Measurements from ENCODE around the gene COL4A6.
"Not testable (repeated sequence)": the region's sequence is repeated elsewhere in the genome, so short reads cannot be mapped to it uniquely, and the experiment has no call there.

The COL4A6 gene

DNA sequence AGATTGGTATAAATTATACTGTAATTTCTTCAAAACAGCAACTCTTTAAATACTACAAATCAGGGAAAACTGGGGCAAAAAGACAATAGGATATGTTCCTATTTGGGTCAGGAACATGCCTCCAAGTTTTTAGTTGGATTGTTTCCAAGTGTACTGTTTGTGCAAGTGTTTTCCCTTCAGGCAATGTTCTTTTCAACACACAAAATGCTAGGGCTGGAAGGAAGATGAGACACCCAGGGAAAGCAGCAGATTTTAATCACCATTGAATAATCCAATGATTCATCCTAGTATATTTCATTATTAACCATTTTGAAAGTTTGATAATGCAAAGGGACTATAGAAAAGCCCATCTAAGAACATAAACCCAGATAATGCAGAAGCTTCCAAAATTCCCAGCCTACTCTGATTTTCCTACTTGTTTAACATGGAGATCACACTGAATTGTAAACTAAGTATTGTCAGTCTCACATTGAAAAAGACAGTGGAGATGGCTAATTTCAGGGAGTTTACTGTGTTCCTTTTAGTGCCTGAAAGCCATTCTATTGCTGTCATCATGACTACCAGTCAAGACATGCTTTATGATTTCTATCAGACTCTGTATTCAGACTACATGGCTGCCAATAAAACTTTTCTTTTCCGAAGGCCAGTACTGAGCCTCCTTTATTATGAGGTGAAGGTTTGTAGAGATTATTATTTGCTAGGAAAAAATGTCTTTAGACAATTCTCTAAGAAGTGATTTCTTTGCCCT lies 38.6 kb downstream of the COL4A6 start:
- DNase-seq = no peak

DNA sequence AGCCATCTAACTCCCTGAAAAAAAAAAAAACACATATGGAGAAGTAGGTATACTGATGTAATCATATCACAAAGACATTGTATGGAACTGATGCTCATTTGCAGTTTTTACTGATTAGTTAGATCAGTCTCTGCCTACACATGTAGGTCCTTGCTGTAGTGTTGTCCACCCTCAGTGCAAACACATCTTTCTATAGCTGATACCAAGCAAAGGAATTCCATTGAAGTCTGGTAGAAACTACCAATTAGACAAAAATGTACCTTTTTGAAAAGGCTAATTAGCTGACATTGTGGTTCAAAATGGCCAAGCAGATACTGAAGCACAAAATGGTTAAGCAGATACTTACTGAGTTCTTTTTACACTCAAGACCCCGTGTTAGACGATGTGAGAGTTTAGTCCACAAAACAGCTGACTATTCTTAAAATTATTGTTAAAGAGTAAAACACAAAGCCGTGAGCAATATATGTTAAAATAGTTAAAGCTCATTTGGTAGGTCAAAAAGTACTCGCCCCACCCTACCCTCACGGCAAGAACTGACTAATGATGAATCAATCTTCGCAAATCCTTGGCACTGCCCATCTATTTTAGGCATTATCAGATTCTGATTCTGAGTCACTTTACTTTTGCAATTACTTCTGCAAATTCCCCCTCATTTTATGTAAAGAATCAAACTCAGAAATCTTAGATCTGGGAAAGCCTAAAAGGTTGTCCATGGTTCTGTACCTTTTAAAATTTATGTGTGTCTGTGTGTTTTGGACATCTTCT lies 40.4 kb downstream of the COL4A6 start:
- no peak for DNase-seq

DNA sequence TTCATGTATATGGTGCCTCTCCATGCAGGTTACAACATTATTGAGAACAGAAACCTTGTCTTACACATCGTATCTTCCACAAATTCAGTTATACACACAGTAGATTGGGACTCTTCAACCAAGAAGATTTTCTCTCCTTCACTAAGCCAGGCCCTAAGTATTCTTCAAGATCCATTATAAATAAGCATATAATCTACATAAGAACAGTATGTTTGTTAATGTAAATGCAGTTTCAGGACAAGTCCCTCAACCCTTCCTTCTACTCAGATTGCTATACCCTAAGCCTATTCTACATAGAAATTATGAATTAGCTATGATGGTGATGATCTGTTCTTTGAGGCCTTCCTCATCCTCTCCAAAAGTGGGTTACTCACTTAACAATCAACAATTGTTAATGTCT lies 41.2 kb downstream of the COL4A6 start:
- no peak for DNase-seq

DNA sequence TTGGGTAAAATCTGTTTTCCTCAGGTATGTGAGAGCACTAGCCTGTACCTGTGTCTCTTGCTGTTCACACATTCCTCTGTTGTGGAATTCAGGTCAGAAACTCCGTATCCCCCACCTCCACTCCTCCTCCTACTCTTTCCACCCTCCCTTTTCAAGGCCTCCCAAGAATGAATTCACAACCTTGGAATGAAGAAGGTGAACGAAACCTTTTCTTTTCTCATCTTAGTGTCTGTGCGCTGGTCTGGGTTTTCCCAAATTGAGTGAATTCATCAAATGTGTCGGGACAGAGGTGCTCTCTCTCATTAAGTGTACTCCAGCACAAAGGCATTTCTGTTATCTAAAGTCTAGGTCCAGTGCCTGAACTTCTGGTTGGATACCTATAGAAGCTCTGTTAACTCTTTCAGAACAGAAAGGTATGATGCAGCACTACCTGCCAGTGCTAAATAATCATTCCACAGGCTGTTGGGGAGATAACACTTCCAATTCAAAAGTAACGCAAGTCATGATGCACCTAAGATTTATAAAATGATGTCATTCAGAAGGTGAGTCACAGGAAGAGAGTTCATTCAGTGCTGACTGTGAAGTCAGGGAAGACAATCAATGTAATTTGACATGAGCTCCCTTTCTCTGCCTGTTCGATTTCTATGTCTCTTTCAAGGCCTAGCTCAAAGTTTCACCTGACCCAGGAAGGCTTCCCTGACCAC lies 41.9 kb downstream of the COL4A6 start:
- DNase-seq = no peak

DNA sequence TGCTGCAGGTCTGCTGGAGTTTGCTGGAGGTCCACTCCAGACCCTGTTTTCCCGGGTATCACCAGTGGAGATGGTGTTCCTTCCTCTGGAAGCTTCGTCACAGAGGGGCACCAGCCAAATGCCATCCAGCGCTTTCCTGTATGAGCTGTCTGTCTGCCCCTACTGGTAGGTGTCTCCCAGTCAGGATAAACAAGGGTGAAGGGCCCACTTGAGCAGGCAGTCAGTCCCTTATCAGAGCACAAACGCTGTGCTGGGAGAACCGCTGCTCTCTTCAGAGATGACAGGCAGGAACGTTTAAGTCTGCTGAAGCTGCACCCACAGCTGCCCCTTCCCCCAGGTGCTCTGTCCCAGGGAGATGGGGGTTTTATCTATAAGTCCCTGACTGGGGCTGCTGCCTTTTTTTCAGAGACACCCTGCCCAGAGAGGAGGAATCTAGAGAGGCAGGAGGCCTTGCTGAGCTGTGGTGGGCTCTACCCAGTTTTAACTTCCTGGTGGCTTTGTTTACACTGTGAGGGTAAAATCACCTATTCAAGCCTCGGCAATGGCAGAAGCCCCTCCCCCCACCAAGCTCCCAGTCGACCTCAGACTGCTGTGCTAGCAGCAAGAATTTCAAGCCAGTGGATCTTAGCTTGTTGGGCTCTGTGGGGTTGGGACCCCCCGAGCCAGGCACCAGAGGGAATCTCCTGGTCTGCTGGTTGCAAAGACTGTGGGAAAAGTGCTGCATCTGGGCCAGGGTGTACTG lies 47.1 kb downstream of the COL4A6 start:
- DNase-seq = not testable (repeated sequence)

DNA sequence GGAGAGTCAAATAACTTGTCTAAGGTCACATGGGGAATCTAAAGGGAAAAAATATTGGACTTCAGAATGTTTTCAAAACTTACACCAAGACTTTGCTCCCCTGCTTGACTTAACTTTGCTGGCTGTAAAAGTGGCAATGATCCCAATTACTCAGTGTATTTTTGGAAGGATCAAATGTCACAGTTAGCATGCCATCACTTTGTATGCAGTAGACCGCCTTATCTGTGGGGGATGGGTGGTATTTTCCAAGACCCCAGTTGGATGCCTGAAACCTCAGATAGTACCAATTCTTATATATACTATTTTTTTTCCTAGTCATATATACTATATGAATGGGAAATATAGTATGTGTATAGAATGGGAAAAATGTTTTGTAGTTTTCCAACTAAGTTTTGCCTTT lies 53.4 kb downstream of the COL4A6 start:
- DNase-seq = no peak

DNA sequence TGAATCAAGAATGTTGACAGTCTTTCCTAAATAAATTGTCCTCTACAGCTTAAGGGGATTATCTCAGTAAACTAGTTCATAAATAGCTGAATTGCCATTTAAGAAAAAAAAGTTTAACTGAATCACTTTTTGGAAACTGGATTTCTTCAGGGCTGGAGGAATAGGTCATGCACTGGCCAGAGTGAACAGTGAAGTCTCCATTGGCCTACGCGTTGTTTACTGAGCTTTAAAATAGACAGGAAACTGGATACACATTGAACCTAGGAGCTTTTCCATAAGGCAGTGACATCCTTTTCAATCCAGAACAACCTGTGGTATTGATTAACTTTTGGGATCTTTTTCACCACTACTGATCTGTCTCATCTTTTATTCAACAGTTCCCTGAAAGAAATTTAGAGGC lies 58.0 kb downstream of the COL4A6 start:
- no peak for DNase-seq

DNA sequence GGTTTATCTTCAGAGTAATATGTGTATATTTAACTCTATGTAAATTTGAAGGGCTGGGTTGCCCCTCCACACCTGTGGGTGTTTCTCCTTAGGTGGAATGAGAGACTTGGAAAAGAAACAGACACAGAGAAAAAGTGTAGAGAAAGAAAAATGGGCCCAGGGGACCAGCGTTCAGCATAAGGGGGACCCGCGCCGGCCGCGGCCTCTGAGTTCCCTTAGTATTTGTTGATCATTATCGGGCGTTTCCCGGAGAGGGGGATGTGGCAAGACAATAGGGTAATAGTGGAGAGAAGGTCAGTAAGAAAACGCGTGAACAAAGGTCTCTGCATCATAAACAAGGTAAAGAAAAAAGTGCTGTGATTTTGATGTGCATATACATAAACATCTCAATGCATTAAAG lies 61.4 kb downstream of the COL4A6 start:
- not testable (repeated sequence) for DNase-seq

DNA sequence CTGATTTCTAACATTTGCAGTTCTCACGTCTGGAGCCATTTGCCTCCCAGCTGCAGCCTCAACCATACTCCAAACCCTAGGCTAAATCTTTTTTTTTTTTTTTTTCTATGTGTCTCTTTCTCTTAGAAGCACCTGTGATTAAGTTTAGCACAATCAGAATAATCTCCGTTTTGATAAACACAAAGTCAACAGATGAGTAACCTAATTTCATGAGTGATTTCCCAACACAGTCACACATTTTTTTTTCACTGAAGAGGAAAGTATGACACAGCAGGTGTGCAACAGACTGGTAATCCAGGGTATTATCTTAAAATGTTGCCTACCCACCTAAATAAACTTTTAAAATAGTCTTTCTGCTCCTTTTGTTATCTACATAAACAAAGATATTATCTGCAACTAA lies 62.6 kb downstream of the COL4A6 start:
- DNase-seq = not testable (repeated sequence)

DNA sequence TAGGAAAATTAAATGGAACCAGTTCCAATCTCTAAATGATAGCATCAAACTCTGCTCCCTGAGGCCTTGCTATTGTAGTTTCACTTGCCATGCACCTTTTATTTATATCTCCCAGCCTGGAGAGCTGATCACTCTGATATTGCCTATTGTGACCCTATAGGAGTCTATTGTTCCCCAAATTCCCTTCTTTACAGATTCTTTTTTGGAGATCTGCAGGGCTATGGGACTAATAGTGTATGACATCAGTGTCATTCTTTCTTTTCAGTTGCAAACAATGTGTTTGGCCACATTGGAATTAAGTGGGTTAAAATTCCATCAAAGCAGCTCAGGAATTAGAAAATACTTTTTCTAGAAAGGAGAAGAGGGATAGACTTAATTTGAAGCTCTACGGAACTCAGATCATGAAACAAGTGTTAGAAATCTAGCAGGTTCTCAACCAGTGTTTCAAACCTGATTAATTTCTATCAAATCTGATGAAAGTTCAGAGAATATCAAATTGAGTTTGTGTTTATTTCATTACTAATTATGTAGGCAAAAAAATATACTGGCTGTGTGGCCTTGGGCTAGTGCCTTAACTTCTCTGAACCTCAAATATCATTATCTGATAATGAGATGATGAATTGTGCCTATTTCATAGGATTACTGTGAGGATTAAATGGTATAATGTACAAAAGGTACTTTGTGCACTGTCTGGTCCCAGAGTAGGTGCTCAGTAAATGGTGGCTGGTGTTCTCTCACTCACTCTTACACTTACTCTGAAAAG lies 71.4 kb downstream of the COL4A6 start:
- DNase-seq = no peak

DNA sequence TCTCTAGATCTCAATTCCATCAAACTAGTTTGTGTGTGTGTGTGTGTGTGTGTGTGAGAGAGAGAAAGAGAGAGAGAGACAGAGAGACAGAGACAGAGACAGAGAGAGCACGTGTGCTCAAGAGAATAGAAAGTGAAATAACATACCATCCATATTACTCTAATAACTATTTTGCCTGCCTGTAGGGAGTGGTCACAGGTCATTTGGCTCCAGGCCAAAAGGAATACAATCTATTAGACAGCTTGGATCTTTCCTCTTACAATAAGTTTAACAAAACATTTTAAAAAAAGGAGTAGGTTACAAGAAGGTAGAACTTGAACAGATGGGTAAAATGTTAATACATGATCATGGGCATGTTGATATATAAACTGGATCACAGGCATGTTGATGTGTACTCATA lies 76.2 kb downstream of the COL4A6 start:
- DNase-seq = no peak

DNA sequence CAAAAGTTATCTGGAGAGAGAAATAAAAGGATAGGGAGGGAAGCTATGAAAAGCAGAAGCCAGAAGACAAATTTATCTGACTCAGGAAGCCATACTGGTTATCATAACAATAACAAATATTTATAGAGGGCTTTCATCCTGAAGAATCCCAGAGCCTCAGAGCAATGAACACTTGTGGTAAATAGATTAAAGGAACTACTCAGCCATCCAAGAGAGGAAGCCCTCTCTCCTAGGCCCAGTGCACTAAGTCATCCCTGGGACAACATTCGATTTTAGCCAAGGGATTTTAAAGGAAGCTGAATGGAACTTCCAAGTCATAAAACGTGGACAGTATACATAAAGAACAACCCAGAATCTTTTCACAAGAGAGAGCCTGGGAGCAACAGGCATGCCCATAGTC lies 76.9 kb downstream of the COL4A6 start:
- no peak for DNase-seq

DNA sequence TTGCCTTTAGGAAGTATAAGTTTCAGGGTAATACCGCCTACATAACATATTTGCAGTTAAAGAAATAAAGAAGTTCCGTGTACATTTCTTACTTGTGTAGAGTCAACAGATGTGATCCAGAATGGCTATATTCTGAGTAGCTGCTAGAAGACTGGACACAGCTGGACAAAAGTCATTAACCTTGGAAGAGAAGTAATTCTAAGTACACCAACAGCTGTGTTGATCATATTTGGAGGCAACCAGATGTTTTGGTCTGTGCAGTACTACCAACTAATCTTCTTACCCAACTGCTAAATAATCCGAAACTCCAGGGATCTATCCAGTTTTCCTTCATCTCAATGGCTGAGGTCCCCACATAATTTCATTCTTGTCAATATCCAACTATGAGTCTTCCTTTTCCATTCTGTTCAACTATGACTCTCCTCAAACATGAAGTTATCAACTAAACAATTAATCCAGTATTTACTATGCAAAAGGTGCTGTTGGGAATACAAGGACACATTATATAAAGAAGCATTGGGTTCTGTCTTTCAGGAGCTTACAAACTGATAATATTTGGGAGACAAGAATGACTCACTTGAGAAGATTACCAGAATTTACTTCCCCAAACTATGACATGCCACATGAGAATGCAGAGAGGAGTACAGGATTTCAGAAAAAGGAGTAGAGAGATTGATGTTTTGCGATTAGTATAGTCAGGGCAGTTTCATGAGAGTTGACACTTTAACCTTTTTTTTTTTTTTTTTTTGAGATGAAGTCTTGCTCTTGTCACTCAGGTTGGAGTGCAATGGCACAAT lies 78.2 kb downstream of the COL4A6 start:
- no peak for DNase-seq

DNA sequence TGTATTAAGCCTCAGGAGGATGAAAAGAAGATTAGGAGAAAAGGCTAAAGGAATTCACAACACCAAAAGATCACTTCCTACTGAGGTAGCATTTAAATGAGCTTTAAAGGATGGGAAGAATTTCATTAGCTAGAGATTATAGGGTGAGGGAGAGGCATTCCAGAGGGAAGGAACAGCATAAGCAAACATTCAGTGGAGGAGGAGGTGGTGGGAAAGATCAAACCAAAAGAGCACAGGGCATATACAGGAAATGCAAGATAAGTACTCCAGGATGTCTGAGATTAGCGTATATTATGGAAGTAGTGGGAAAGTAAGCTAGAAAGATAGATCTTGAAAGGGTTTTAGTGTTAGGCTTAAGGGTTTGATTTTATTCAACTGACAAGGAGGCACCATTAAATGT lies 84.8 kb downstream of the COL4A6 start:
- no peak for DNase-seq

DNA sequence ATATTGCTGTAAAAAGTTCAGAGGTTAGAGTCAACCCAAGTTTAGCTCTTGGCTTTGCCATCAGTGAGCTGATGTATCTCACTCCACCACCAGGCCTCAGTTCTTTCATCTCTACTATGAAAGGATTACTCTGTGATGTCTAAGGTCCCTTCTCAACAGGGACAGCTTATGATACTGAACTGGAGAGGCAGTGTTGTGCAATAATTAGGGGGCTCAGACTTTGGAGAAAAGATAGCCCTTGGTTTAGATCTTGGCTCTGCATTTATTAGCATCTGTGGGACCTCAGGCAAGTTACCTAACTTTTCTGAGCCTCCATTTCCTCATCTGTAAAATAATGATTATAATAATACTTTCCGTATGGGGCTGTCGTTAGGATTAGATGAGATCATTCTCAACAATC lies 89.0 kb downstream of the COL4A6 start:
- no peak for DNase-seq

DNA sequence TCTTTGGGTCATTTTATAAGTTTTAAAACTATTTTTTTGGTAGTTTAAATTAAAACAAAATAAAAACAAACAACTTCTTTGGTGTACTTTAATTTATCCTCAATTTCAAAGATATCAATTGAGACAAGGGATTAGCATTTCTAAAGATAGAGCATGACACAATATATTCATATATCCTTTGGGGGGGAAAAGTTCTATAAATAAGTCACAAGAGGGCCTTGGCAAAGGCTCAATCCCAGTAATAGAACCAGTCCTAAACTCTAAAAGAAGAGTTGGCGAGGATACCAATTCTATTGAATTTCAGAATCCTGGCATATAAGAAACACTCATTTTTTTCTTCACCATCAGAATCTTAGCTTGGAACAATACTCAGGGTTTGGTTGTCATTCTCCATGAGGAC lies 89.7 kb downstream of the COL4A6 start:
- DNase-seq = no peak

DNA sequence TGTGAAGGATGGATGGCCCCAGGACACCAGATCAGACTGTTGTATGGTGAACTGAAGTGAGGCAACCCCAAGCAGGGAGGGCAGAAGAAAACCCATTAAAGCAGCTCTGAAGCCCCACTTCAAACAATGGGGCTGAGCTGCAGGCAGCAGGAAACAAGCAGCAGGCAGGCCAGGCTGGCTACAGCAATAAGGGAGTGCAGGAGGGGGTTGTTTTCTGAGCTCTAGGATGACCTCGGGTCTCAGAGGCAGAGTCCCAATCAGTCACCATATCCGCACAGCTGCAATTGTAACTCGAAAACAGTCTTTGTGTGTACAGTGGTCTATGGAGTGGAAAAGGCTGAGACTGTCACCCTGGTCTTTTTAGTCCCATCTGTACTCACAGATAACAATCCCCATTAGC lies 90.4 kb downstream of the COL4A6 start:
- DNase-seq = no peak

DNA sequence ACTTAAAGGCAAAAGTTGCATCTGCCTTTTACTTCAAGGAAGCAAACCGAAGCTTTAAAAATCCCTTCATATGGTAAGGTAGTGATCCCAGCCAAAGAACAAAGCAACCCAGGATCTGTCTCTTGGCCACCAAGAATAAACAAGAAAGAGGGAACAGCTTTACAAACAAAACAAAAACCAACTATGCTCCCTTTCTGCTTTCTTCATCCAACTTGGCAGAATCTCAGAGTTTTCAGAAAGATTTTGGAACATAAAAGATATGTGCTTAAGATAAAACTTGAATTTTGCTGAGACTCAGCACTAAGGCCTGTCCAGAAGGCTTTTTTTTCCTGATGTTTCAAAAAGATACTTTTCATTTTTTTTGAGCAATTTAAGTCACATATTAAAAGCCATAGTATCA lies 94.0 kb downstream of the COL4A6 start:
- no peak for DNase-seq

DNA sequence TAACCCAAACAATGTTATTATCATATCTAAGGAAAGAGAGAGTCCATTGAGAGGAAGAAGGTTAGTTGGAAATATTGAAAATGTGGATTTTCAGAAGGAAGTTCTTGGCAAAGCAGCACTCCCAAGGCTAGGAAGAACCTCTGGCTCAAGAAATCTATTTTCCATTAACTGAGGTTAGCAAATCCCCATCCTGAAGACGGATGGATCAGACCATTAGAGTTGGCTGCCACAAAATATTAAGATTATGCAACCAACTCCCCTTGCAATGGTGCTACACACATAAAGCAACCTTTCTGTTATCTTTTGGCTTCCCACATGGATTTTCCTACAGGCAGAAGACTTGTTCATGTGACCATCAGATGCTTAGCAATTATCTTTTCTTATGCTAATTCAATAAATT lies 96.3 kb downstream of the COL4A6 start:
- no peak for DNase-seq

DNA sequence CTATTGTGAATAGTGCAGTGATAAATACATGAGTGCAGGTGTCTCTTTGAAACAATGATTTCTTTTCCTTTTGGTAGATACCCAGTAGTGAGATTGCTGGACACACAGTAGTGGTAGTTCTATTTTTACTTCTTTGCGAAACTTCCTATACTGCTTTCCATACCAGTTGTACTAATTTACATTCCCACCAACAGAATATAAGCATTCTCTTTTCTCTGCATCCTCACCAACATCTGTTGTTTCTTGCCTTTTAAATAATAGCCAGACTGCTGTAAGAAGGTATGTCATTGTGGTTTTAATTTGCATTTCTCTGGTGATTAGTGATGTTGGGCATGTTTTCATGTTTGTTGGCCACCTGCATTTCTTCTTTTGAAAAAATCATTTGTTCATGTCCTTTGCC lies 105.9 kb downstream of the COL4A6 start:
- DNase-seq = peak; percentile 76

DNA sequence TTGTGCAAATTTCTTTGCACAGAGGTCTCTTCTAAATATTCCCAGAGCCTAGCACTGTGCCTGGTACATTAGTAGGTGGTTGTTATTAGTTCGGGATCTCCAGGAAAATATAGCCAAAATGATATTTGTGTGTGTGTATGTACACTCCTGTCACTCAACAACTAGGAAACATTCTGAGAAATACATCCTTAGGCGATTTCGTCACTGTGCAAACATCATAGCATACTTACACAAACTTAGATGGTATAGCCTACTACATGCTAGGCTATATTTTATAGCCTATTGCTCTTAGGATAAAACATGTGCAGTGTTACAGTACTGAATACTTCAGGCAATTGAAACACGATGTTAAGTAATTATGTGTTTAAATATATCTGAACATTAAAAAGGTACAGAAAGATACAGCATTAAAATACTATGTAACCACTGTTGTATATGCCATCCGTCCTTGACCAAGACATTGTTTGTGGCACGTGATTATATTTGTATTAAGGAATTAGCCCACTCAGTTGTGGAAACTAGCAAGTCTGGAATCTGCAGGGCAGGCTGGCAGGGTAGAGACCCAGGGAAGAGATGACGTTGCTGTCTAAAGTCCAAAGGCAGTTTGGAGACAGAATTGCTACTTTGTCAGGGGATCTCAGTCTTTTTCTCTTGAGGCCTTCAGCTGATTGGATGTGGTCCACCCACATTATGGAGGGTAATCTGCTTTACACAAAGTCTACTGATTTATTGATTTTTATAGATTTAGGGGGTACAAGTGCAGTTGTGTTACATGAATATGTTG lies 106.9 kb downstream of the COL4A6 start:
- DNase-seq = no peak

All from NCI-H526 treated with DMSO at 0.1 percent for 48 hours (cell line).